ENCODE results near the gene SAT1.

Gene SAT1

DNA sequence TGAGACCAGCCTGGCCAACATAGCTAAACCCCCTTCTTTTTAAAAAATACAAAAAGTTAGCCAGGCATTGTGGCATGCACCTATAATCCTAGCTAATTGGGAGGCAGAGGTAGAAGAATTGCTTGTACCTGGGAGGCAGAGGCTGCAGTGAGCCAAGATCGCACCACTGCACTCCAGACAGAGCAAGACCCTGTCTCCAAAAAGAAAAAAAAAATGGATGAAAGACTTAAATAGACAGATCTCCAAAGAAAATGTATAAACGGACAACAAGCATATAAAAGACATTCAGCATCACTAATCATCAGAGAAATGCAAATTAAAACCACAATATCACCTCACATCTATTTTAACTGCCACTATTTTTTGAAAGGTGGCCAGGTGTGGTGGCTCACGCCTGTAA, 6.6 kb upstream of the SAT1 start:
- no peak for DNase-seq (ENCODE audit: low read depth in 2 of 2)

DNA sequence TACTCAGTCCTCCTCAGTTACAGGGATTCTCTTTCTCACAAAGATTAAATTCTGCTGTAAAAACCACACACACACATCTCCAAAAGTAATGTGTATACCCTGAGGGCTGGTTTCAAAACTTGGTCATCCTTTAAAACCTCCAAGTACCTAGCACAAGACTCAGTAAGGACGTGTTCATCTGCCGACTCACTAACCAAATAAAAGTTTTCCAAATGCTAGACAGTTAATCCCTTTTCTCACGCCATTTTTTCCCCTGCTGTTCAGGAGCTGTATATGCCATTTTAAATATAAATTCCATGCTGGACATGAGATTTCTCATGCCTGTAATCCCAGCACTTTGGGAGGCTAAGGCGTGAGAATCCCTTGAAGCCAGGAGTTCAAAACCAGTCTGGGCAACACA, 3.9 kb upstream of the SAT1 start:
- no peak for DNase-seq (ENCODE audit: low read depth in 2 of 2)

DNA sequence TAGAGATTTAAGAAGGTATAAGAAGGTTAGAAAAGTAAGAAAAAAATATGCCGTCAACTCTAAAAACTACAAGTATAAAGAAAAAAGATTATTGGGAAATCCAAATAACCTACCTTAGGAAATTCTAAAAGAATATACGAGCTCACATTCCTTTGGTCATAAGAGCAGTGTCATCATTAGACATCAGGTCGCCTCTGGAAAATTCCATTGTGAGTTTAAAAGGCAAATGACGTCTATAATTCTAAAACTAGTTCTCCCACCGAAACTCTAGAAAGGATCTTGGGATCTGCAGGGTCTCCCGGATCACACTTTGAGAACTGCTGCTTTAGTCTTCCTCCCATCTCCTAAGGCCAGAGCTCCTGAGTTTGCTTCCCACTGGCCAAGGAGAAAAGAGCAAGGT, 518 bp upstream of the SAT1 start:
- DNase-seq (ENCODE audit: low read depth in 2 of 2), result no peak

DNA sequence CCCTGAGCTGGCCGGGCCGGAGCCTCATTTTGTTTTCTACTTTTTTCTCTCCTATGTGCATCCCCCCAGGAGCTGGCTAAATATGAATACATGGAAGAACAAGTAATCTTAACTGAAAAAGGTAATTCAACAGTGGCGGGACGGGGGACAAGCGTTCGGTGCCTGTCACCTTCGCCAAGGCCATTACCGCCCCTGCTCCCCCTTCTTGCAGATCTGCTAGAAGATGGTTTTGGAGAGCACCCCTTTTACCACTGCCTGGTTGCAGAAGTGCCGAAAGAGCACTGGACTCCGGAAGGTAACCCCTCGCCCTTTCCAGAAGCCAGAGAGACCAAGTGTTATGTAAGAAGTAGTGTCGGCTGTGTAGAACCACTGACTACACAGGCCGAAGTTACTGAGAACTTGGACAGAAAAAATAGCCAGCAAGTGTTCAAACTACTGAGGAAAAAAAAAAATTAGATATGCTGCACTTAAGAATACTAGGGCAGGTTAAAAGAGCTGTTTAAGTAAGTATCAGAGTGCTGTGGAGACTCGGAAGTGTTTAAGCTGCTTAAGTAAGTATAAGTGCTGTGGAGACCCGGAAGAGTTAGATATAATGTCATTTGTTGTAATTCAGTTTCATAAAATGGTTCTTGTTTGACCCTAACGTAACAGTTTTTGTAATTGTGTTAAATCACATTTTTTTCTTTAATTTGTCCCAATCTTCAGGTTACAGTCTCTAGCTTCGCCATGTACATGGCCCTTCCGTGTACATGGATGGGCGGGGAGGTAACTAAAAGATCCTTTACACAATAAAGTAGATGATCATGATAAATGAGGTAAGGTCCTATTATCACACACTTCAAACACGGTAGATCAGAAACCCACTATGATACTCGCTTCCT, 856 bp downstream of the SAT1 start:
- no peak for DNase-seq (ENCODE audit: low read depth in 2 of 2)

DNA sequence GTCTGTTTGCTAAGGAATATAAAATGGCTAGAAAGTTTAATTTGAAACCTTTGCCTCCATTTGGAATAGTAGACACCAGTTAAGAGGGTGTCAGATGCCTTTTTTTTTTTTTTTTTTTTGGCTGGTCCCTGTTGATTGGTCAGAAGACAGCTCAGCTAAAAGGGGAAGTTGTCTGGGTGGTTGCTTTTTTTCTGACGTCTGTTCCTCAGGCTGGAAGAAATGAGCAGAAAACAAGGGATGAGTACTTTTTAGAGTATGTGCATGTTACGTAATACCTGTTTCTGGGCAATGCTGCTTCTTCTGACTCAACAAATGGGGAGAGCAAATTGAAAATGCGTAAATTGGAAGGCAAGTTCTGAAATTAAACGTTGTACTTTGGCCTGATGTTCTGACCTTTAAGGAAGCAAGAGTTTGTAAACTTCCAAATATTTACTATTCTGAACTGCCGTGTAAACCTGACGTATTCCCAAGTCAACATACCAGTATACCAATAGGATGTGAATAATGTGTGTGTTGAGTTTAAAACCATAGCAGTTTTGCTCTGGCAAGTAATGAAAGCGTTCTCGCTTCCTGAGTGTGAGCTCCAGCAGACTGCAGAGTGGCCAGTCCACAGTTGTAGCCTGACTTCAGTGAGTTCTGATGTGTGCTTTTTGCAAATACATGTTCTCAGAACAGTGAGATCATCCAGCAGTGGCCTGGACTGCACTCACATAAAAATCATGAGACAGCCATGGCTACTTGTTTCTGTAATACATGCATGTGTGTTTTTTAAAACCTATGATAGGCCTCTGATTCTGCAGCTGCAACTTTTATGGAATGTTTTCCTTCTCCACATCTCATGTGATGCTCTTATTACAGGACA, 1.7 kb downstream of the SAT1 start:
- DNase-seq (ENCODE audit: low read depth in 2 of 2), result no peak

DNA sequence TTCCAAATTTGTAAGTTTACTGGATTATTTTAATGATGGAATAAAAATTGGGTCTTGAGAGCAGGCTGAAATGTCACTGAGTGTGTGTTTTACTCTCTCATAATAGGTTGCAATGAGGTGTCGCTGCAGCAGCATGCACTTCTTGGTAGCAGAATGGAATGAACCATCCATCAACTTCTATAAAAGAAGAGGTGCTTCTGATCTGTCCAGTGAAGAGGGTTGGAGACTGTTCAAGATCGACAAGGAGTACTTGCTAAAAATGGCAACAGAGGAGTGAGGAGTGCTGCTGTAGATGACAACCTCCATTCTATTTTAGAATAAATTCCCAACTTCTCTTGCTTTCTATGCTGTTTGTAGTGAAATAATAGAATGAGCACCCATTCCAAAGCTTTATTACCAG, 2.6 kb downstream of the SAT1 start:
- DNase-seq (ENCODE audit: low read depth in 2 of 2), result no peak

DNA sequence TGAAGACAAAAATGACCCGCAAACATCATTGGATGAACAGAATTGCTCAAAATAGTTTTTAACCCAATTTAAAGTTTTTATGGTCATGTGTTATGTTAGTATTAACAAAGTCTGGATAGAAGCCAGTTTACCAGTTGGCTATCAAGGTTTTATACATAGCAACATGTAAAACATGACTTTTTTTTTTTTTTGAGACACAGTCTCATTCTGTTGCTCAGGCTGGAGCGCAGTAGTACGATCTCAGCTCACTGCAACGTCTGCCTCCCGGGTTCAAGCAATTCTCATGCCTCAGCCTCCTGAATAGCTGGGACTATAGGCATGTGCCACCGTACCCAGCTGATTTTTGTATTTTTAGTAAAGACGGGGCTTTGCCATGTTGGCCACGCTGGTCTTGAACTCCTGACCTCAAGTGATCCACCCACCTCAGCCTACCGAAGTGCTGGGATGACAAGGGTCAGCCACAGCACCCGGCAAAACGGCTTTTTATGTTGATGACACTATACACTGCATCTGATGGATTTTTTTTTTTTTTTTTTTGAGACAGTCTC, 3.4 kb downstream of the SAT1 start:
- no peak for DNase-seq (ENCODE audit: low read depth in 2 of 2)

DNA sequence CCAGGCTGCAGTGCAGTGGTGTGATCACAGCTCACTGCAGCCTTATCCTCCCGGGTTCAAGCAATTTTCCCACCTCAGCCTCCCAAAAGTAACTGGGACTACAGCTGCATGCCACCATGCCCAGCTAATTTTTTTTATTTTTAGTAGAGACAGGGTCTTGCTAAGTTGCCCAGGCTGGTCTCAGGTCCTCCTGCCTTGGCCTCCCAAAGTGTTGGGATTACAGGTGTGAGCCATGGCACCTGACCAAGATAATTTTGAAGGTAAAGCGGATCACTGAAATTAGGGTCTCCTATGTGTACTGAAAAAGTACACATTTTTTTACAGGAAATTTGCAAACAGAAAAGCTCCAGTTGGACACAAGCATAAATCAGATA, 4.8 kb downstream of the SAT1 start:
- no peak for DNase-seq (ENCODE audit: low read depth in 2 of 2)

DNA sequence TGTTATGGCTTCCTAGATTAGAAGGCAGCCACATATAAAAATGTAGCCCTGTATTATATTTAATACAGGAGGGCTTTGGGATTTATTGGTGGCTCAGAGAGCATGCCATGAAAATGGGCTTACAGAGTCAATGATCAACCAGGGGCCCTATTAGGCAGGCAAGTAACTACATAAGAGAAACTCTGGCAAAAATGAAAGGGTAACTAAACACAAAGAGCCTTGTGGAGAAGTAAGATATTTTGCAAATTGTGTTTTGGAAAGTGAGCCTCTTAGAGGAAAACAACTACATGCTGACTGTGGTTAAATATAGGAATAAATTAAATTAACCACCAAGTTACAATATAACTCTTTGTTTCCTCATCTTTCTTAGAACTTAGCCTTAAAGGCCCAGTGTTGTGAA, 5.5 kb downstream of the SAT1 start:
- no peak for DNase-seq (ENCODE audit: low read depth in 2 of 2)

DNA sequence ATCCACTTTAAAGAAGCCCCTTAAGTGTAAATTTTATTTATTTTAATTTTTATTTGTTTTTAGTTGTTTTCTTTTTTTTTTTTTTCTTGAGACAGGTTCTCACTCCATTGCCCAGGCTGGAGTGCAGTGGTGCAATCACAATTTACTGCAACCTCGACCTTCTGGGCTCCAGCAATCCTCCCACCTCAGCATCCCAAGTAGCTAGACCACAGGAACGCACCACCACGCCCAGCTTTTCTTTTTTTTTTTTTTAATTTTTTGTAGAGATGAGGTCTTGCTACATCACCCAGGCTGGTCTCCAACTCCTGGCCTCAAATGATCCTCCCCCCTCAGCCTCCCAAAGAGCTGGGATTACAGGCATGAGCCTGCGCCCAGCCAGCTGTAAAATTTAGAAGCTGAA, 6.0 kb downstream of the SAT1 start:
- no peak for DNase-seq (ENCODE audit: low read depth in 2 of 2)

DNA sequence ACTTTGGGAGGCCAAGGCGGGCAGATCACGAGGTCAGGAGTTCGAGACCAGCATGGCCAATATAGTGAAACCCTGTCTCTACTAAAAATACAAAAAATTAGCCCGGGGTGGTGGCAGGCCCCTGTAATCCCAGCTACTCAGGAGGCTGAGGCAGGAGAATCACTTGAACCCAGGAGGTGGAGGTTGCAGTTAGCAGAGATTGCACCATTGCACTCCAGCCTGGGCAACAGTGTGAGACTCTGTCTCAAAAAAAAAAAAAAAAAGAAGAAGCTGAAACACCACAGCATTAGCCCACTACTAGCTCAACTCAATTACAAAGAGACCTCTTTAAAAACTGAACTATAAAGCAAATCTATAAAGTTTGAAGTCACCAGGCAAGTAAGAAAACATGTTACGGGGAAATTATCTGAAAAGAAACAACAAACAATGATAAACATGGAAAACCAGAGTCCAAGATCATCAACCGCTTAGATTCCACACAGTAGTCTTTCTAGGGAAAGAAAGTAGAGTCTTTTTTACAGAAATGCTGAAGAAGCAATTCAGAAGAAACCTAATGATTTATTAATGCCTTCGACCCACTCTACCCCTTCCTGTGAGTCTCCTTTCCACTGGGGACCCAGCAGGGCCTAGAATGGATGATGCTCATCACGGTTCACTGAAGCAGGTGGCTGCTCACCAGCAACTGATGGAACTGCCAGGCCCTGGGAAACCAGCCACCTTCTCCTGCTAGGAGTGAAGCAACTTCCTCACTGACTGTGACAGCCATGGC, 6.6 kb downstream of the SAT1 start:
- DNase-seq (ENCODE audit: low read depth in 2 of 2), result no peak

DNA sequence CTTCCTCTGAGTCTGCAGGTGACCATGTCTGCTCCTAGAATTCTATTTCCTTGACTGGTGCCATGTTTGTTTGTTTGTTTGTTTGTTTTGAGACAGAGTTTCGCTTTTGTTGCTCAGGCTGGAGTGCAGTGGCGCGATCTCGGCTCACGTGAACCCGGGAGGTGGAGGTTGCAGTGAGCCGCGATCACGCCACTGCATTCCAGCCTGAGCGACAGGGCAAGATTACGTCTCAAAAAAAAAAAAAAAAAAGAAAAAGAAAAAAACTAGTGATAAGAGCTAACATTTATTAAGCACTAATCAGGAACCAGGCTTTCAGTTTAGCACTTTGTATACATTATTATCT, 7.2 kb downstream of the SAT1 start:
- DNase-seq (ENCODE audit: low read depth in 2 of 2), result no peak

DNA sequence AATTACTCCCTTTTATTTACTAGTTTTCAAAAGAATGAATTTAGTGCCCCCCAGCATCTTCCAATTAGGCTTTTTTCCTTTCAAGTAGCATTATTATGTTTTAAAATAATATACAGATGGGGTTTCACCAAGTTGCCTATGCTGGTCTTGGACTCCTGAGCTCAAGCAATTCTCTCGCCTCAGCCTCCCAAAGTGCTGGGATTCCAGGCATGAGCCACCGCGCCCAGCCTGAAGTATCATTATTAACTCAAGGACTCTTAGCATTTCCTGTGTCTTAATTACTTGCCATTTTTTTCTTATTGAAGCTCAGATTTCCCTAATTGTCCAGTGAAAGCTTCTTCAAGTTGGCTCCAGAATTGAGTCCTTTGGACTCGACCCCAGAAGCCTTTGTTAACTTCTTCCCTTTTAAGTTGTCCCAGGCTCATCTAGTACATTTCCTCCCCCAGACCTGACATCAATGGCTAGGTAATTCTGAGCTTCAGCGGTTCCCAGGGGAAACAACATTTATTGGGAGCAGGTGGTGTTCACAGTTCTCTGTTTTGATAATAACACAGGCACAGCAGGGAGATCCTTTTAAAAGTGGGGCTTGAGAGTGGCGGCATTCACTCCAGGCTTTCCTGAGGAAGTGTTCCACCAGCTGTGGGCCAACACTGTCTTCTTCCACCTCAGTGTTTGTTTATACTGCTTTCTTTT, 10.0 kb downstream of the SAT1 start:
- DNase-seq (ENCODE audit: low read depth in 2 of 2), result no peak

DNA sequence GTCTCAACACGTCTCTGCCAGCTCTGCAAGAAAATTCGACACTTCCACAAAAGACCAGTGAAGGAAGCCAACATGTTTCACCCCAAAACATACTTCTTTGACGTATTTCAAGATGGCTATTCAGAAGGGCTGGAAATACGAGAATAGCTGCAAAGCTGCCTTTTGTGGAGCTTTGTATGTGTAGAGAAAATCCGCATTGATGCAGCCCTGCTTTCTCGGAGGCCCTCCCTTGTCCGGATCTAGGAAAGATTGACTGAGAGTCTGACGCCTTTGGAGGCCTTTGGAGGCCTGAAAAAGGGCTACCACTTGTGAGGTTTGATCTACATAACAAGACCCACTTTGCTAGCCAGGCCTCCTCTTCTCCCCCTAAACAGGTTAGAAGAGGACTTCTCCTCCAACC, 12.2 kb downstream of the SAT1 start:
- DNase-seq (ENCODE audit: low read depth in 2 of 2), result no peak

DNA sequence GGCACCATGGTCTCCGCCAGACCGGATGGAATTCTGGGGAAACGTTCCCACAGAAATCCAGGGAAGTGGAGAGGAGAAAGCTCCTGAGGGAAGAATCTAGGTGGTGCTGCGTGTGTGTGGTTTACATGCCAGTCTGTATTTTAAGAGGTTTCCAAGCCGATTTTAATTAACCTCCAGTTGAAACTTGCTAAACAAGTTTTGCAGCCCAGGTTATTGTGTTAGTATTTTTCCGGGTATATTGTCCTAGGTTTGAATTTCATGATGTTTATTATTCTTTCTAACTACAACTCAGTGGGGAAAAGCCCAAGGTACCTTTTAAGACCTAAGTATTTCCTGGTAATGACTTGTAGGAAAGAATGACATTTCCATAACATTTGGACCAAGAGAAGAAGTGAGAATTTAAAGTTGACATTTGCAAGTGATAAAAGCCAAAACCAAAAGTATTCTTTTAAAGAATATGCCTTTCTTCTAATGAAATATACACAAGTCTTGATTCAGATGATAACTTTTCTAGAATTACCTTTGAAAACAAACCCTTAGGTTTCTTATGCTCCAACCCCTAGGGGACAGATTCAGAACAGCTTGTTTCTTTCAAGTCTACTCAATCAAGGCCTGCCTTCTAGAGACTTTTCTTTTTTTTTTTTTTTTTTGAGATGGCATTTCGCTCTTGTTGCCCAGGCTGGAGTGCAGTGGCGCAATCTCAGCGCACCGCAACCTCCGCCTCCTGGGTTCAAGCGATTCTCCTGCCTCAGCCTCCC, 14.6 kb downstream of the SAT1 start:
- DNase-seq (ENCODE audit: low read depth in 2 of 2), result no peak

DNA sequence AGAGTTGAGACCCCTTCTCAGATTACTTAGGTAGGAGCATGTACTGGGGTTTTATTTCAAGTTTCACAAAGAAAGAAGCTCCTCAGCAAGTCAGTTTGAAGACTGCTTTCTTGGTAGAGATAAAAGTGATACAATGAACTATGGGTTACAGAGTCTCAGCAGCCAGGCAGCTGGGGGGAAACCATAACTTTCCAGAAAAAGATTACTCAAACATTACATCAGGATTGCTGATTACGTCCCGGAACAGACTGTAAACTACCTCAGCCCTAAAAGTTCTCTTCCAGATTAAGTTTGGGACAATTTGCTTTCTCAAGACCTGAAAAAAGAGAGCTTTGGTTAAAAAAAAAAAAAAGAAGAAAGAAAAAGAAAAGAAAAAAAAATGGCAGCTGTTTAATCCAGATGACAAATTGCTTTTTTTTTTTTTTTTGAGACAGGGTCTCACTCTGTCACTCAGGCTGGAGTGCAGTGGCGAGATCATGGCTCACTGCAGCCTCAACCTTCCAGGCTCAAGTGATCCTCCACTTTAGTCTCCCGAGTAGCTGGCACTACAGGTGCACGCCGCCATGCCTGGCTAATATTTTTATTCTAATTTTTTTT, 16.6 kb downstream of the SAT1 start:
- no peak for DNase-seq (ENCODE audit: low read depth in 2 of 2)

DNA sequence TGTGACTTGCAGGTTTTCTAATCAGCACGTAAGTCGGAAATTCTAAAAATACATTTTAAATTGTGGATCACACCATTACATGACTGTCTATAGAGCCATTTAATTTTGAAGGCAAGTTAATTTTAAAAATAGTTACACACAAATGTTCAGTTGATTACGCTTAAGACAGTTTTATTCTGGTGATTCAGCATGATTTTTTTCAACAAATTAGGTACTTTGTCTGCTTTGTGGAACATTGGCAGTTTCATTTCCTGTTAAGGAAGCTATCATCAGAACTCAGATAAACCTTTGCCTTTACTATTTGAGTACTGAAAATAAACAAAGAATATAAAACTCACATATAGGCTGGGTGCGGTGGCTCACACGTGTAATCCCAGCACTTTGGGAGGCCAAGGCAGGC, 19.5 kb downstream of the SAT1 start:
- DNase-seq (ENCODE audit: low read depth in 2 of 2), result no peak

DNA sequence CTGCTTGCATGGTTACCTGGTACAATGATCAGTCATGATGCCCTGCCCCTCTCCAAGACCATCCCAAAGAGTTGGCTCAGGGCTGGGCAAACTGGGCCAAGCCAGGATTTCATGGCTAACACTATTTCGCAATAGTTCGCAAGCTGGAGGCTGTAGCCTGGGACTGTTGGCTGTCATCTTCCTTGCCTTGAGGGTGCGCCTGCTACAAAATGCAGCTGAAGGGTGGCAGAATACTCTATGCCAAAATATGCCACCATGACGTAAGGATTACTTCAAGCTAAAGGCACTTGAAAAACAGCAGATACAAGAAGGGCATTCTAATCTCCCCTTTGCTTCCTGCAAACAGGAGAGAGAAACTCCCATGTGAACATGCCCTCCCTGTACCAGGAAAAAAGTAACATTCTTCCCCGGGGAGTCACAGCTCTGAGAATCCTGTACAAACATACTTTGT, 21.0 kb downstream of the SAT1 start:
- no peak for DNase-seq (ENCODE audit: low read depth in 2 of 2)

DNA sequence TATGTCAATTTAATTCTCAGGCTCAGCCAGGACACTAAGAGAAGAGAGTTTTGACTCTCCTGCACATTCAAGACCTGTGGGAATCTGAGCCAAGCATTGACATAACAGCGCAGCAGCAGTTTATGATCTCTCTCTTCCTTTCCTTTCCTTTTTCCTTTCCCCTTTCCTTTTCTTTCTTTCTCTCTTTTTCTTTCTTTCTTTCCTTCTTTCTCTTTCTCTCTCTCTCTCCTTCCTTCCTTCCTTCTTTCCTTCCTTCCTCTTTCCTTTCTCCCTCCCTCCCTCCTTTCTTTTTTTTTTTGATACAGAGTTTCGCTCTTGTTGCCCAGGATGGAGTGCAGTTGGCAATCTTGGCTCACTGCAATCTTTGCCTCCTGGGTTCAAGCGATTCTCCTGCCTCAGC, 21.6 kb downstream of the SAT1 start:
- no peak for DNase-seq (ENCODE audit: low read depth in 2 of 2)

DNA sequence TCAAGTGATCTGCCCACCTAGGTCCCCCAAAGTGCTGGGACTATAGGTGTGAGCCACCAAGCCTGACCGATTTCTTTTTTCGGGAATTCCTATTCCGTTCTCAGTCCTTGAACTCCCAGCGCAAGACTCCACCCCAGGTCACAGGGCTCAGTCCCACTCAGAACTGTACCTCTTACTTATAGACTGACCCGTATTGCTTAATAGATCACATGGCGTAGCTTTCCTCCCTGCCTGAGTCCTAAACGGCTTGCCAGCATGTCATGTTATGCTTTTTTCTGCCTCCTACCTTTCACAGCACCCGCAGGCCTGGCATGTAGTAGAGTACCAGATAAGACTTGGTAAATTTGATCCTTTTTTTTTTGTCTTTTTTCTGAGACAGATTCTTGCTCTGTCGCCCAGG, 22.4 kb downstream of the SAT1 start:
- no peak for DNase-seq (ENCODE audit: low read depth in 2 of 2)

All from stimulated activated CD8-positive, alpha-beta memory T cell treated with anti-CD3 and anti-CD28 coated beads, Interleukin-2, amount 100 ng/mL, for 1 hour (primary cell).